GM12891 (cell line): ENCODE measurements around the gene C12orf56.
A peak's percentile ranks its signal among the peaks of the same experiment; 100 is the strongest.

Source experiments
- DNase-seq: peaks from one replicate; pipeline ENCODE4 v3.0.0; 2011; ENCODE audit warnings: low spot score; ENCODE audit not compliant: insufficient read length
- FAIRE-seq: peaks from 2 replicates; lab custom pipeline; 2011; peaks lifted over from hg19 to GRCh38; lab: Jason Lieb, UNC
- PAX5 ChIP-seq: IDR thresholded peaks from 2 replicates; pipeline ENCODE4 v1.6.1; 2011; ENCODE audit warnings: low read length, moderate library complexity, mild to moderate bottlenecking; ENCODE audit not compliant: insufficient read depth, severe bottlenecking
- POLR2A ChIP-seq: IDR thresholded peaks from 2 replicates; pipeline ENCODE4 v1.6.1; 2011; ENCODE audit warnings: low read depth, low read length, control low read depth
- POLR2AphosphoS5 ChIP-seq: IDR thresholded peaks from 2 replicates; pipeline ENCODE4 v1.6.1; 2011; ENCODE audit warnings: low read depth, low read length, control low read depth
- POU2F2 ChIP-seq: IDR thresholded peaks from 2 replicates; pipeline ENCODE4 v1.6.1; 2011; ENCODE audit warnings: low read depth, mild to moderate bottlenecking, control low read depth, low read length, moderate library complexity
- SPI1 ChIP-seq: IDR thresholded peaks from 2 replicates; pipeline ENCODE4 v1.6.1; 2011; ENCODE audit warnings: low read depth, low read length, control low read depth
- TAF1 ChIP-seq: IDR thresholded peaks from 2 replicates; pipeline ENCODE4 v1.6.1; 2011; ENCODE audit warnings: low read depth, low read length, control low read depth

C12orf56 gene

DNA sequence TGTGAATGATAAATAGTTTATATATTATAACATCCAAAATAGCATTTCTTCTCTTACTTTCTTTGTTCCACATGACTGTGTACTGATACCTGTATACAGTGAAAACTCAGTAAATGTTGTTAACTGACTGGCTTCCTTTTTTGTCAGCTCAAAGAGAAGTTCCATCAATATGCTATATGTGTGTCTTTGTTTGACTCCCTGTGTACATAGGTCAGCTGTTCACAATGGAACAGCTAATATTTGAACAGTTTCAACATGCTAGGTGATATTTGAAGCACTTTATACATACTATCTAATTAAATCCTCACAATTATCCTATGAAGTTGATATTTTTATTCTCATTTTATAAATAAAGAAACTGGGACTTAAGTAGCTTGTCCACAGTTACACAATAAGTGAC, 153.2 kb downstream of the C12orf56 start:
- no peak for FAIRE-seq
- DNase-seq, result no peak
- TF ChIP-seq SPI1 (no peak), POLR2A (no peak), TAF1 (no peak), POLR2AphosphoS5 (no peak), POU2F2 (no peak), PAX5 (no peak)

DNA sequence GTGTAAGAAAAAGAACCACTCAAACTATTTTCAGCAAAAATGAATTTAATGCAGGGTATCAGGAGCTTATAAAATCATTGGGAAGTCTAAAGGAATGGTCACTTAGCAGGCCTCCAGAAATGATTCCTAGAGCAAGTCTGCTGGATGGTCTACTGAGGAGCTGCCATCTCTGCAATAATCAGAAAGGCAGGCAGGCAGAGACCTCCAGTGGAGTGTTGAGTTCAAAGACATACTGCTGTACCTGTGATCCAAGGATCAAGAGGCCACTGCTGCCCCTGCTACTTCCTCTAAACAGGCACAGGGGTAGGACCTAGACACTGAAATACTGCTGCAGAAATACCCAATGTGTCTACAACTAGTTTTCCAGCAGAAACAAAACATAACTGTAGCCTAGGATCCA, 154.0 kb downstream of the C12orf56 start:
- DNase-seq (no peak), FAIRE-seq (no peak)
- TF ChIP-seq POLR2AphosphoS5, result no peak
- no peak for TF ChIP-seq SPI1
- no peak for TF ChIP-seq PAX5
- TF ChIP-seq POLR2A, result no peak
- no peak for TF ChIP-seq POU2F2
- TF ChIP-seq TAF1, result no peak

DNA sequence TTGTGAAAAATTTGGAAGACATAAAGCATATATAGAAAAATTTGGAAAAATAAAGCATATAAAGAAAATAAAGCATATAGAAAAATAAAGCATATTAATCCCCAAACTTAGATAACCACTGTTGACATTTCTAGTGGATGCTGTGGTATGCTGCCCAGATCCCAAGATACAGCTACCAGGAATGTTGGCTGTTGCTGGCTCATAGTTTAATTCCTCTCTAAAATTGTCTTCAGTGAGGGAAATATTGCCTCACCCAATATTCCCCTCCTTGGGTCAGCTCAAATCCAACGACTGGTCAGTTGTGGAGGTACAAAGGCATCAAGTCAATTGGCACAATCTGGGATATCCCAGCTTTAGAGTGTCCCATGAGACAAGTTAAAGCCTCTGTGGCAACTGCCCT, 158.4 kb downstream of the C12orf56 start:
- FAIRE-seq, result no peak
- TF ChIP-seq TAF1, result no peak
- DNase-seq, result no peak

DNA sequence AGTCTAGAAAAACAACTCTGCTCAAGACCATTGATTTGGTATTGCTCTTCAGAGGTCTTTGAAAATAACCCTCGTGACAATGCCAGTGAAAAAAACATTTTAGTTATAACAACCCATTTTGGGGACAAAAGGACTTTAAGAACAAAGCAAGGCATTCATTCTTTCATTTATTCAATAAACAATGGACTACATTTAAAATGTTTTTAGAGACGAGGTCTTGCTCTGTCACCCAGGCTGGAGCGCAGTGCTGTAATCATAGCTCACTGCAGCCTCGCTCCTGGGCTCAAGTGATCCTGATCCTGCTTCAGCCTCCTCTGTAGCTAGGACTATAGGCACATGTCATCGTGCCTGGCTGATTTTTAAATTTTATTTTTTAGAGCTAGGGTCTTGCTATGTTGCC, 160.8 kb downstream of the C12orf56 start:
- DNase-seq (no peak), FAIRE-seq (no peak)
- TF ChIP-seq PAX5 (no peak), SPI1 (no peak), TAF1 (no peak), POU2F2 (no peak), POLR2AphosphoS5 (no peak), POLR2A (no peak)

DNA sequence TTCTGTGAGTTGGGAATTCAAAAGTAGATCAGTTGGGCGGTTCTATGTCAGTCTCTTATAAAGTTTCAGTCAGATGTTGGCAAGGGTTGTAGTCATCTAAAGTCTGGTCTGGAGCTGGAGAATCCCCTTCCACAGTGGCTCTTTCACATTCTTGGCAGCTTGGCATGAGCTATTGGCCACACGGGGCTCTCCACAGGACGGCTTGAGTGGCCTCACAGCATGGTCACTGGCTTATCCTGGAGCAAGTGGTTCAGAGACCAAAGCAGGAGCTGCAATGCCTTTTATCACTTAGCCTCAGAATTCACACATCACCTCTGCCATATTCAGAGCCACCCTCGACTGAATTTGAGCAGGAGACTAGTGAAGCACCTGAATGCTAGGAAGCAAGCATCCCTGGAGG, 161.3 kb downstream of the C12orf56 start:
- no peak for TF ChIP-seq PAX5
- TF ChIP-seq POU2F2, result no peak
- TF ChIP-seq POLR2AphosphoS5, result no peak
- TF ChIP-seq TAF1, result no peak
- no peak for TF ChIP-seq SPI1
- no peak for TF ChIP-seq POLR2A
- no peak for DNase-seq
- no peak for FAIRE-seq

DNA sequence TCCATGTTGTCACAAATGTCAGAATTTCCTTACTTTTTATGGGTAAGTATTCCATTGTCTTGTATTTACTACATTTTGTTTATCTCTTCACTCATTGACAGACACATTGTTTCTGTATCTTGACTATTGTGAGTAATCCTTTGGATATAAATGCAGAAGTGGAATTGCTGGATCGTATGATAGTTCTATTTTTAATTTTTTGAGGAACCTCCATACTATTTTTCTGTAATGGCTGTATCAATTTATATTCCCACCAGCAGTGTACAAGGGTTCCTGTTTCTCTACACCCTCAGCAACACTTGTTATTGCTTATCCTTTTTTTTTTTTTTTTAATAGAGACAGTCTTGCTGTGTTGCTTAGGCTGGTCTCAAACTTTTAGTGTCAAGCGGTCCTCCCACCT, 164.9 kb downstream of the C12orf56 start:
- FAIRE-seq (no peak), DNase-seq (no peak)
- TF ChIP-seq POU2F2 (no peak), POLR2AphosphoS5 (no peak), TAF1 (no peak), POLR2A (no peak), PAX5 (no peak), SPI1 (no peak)

DNA sequence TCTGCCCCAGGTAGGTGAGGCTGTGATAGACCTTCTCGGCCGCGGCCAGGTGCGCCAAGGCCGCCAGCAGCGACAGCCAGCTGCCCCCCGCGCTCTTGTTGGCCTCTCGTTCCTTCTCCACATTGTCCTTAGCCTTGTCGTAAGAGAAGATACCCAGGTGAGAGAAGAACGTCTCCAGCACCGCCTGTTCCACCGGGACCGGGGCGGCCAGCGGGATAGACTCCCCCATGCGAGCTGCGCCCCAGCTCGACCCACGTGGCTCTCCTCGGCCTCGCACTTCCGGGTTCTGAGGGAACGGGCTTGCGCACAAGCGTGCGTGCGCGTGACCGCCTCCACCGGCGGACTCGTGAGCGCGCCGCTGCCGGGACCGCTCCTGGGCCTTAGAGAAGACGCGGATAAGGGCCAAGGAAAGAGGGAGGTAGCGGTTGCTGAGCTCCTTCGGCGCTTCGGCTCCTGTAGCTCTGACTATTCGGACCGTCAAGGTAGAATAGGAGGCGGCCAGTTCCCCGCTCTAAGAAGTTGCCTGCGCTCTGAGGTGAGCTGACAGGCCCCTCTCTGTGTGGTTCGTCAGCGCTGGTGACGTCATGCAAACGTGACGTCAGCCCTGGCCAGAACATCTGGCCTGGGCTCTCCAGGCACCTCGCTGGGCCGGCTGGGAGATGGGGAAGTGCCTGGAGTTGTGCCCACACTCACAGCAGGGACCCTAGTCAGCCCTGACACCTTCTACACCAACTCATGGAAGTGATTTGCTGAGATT, 168.4 kb downstream of the C12orf56 start, which contains the start of gene KICS2:
Gene KICS2, minus strand, starts transcription at position 288 of the 757 bp plus-strand sequence. Its CDS starts 59 bp downstream, at position 229.
- FAIRE-seq (peak; percentile 96), DNase-seq (peak; percentile 80)
- TF ChIP-seq POLR2AphosphoS5, result peak; percentile 88
- peak; percentile 33; the same call in 1 of the 2 replicates for TF ChIP-seq POU2F2
- peak; percentile 88 for TF ChIP-seq POLR2A
- peak; percentile 75 for TF ChIP-seq TAF1
- no peak for TF ChIP-seq PAX5
- TF ChIP-seq SPI1, result peak; percentile 51

DNA sequence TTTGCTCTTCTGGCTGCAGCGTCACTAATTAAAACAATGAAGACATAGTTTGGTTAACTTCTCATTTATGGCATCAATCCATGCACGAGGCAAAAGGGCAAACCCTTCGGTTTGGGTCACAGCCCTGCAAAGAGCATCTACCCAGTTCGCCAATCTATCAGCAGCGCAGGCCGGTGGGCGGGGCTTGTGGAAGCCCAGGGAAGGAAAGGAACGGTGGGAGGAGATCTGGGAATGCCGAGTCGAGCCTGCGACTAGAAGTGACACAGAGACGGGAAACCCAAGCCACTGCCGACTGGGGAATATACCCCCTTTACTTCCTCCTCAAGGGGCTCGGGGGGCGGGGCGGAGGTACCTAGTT, 168.9 kb downstream of the C12orf56 start:
- no peak for DNase-seq
- FAIRE-seq, result peak; percentile 69
- TF ChIP-seq POLR2A (no peak), SPI1 (no peak), PAX5 (no peak), POU2F2 (no peak)

DNA sequence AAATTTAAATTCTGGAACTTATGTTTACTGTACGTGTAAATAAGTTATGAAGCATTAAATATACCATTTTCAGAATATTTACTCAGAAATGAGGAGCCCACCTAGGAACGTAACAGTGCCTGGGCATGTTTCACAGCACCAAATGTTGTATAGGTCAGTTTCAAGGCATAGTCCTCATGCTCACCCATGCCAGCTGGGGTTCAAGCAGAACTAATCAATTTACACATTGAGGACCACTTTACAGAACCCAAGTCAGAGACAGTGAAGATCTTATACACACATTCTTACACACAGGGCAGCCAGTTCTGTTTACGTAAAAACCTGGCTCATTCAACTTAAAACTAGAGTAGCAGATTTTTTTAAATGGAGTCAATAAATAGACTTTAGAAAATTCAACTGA, 170.5 kb downstream of the C12orf56 start:
- FAIRE-seq (no peak), DNase-seq (no peak)
- TF ChIP-seq TAF1 (no peak), POLR2AphosphoS5 (no peak), PAX5 (no peak), POU2F2 (no peak), POLR2A (no peak), SPI1 (no peak)

DNA sequence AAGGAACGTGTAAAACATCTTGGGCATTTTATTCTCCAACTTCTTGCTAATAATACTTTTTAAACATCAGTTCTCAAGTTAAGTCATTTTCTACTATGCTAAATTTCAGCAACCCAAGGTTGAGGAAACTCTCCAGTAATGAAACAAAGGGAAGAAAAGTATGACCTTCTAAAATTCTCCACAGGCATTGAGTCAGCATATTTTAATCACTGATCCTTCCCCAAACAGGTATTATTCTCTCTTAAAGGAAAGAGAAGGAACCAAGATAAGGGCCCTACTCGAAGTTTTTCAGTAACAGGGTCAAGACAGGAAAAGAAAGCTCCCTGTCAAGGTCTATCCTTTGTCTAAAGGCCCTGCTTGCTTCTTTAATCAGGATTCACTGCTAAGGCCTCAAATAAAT, 171.4 kb downstream of the C12orf56 start:
- TF ChIP-seq PAX5, result no peak
- no peak for TF ChIP-seq TAF1
- TF ChIP-seq SPI1, result no peak
- TF ChIP-seq POLR2AphosphoS5, result no peak
- TF ChIP-seq POU2F2, result no peak
- TF ChIP-seq POLR2A, result no peak
- DNase-seq (no peak), FAIRE-seq (no peak)
